B cell (primary cell): ENCODE results near the gene PLCB1. TPM values are rescaled to one million over a fixed set of nuclear protein-coding genes. Genes with fewer than 3 reads are reported as not detected.

Experiments used
- ATAC-seq: fragments of 200-7000 bp; cut with Tn5 transposase; one replicate; pipeline ENCODE4 v1.10.0; 2021; ENCODE audit warnings: low read depth, mild to moderate bottlenecking, moderate number of reproducible peaks, moderate library complexity
- CTCF ChIA-PET: fragments of 350-600 bp; sonication (Branson Sonifier 250); formaldehyde crosslinking; loops from one replicate; lab custom pipeline; 2021; ENCODE audit warnings: antibody characterized with exemption, inconsistent platforms; lab: Charles Lee
- POLR2A ChIA-PET: fragments of 350-600 bp; sonication (Branson Sonifier 250); formaldehyde crosslinking; loops from one replicate; lab custom pipeline; 2021; ENCODE audit warnings: antibody characterized with exemption; lab: Charles Lee
- DNase-seq: peaks from one replicate; pipeline ENCODE4 v3.0.0; 2013
- H2AFZ ChIP-seq: 2 replicates; pipeline ENCODE4 v1.6.1; 2012; ENCODE audit warnings: mild to moderate bottlenecking, low read depth, low read length; ENCODE audit not compliant: insufficient read depth, poor library complexity, severe bottlenecking
- H3K27ac ChIP-seq, 2 donors: 1 replicate in 1 of 2; 2 replicates in 1 of 2; pipeline ENCODE4 v1.5.1; 2012 to 2013; ENCODE audit warnings: low read length in 2 of 2, mild to moderate bottlenecking in 2 of 2, moderate library complexity in 1 of 2
- H3K27me3 ChIP-seq, 4 experiments: fragments of 200-600 bp in 1 of 4; sonication (generic) in 1 of 4; replicated peaks in 1 of 4; 1 replicate in 2 of 4; 2 replicates in 2 of 4; pipeline versions ENCODE4 v1.6.1 to v1.7.0; 2013 to 2016; ENCODE audit warnings: low read length in 3 of 4, mild to moderate bottlenecking in 2 of 4, mixed read lengths in 1 of 4, moderate library complexity in 1 of 4; ENCODE audit not compliant: insufficient read depth in 4 of 4, control insufficient read depth in 3 of 4; ENCODE audit errors: control extremely low read depth in 1 of 4
- H3K36me3 ChIP-seq, 2 experiments: replicated peaks in 1 of 2; 1 replicate in 1 of 2; 2 replicates in 1 of 2; pipeline versions ENCODE4 v1.6.1 to v1.7.1; 2013; ENCODE audit warnings: low read length in 1 of 2; ENCODE audit not compliant: insufficient read depth in 2 of 2, control insufficient read depth in 1 of 2; ENCODE audit errors: control extremely low read depth in 1 of 2, extremely low read depth in 1 of 2
- H3K4me1 ChIP-seq, 2 donors: fragments of 200-600 bp in 1 of 2; sonication (generic) in 1 of 2; 1 replicate in 1 of 2; 2 replicates in 1 of 2; pipeline versions ENCODE4 v1.5.1 to v1.6.1; 2013 to 2017; ENCODE audit warnings: low read length in 2 of 2; ENCODE audit not compliant: control insufficient read depth in 2 of 2, insufficient read depth in 2 of 2
- H3K4me2 ChIP-seq: replicated peaks from 2 replicates; pipeline ENCODE3; 2012; ENCODE audit warnings: mild to moderate bottlenecking, low read depth, low read length; ENCODE audit not compliant: poor library complexity, severe bottlenecking
- H3K4me3 ChIP-seq, 5 experiments: fragments of 200-600 bp in 1 of 5; sonication (generic) in 1 of 5; 1 replicate in 3 of 5; 2 replicates in 2 of 5; pipeline versions ENCODE4 v1.5.1 to v1.7.0; 2011 to 2016; ENCODE audit warnings: low read length in 4 of 5, mild to moderate bottlenecking in 4 of 5, low read depth in 2 of 5, control low read depth in 1 of 5, moderate library complexity in 1 of 5; ENCODE audit not compliant: insufficient read depth in 1 of 5; ENCODE audit errors: control extremely low read depth in 1 of 5, extremely low read depth in 1 of 5
- H3K79me2 ChIP-seq: fragments of 200-600 bp; sonication (generic); one replicate; pipeline ENCODE4 v1.6.0; 2016; ENCODE audit warnings: low read length; ENCODE audit not compliant: control insufficient read depth, insufficient read depth
- H3K9ac ChIP-seq: fragments of 200-600 bp; sonication (generic); 2 replicates; pipeline ENCODE4 v1.6.1; 2017; ENCODE audit warnings: mild to moderate bottlenecking, low read length, moderate library complexity
- H3K9me3 ChIP-seq, 3 donors: one replicate each; pipeline versions ENCODE4 v1.6.1 to v1.7.1; 2013; ENCODE audit warnings: low read length in 2 of 3; ENCODE audit not compliant: control insufficient read depth in 2 of 3, insufficient read depth in 1 of 3; ENCODE audit errors: control extremely low read depth in 1 of 3
- H4K20me1 ChIP-seq: 2 replicates; pipeline ENCODE4 v1.6.0; 2012; ENCODE audit warnings: mild to moderate bottlenecking, low read length; ENCODE audit not compliant: insufficient read depth, control insufficient read depth, poor library complexity, severe bottlenecking
- H3K27ac Mint-ChIP-seq: one replicate; pipeline ENCODE4 v1.8.0; 2021; ENCODE audit warnings: mixed read lengths
- H3K27me3 Mint-ChIP-seq: one replicate; pipeline ENCODE4 v1.8.0; 2021; ENCODE audit warnings: mixed read lengths
- H3K4me1 Mint-ChIP-seq: one replicate; pipeline ENCODE4 v1.8.0; 2021; ENCODE audit warnings: mixed read lengths
- H3K4me3 Mint-ChIP-seq: one replicate; pipeline ENCODE4 v1.8.0; 2021; ENCODE audit warnings: mixed read lengths
- H3K9me3 Mint-ChIP-seq: one replicate; pipeline ENCODE4 v1.8.0; 2022; ENCODE audit warnings: mixed read lengths; ENCODE audit not compliant: insufficient read depth
- CTCF ChIP-seq: fragments of 200-600 bp; IDR thresholded peaks from one replicate; pipeline ENCODE4 v1.8.0; 2022; ENCODE audit warnings: antibody characterized with exemption, mild to moderate bottlenecking
- EZH2 ChIP-seq: IDR thresholded peaks from 2 replicates; pipeline ENCODE4 v1.6.1; 2012; ENCODE audit warnings: borderline replicate concordance, low read depth, mild to moderate bottlenecking, moderate library complexity, low read length; ENCODE audit not compliant: insufficient read depth, poor library complexity, severe bottlenecking
- WGBS: methylation state at CpG from one replicate; pipeline ENCODE4 v1.1.5; 2013; ENCODE audit warnings: missing lambda C conversion rate; ENCODE audit not compliant: insufficient coverage; 5-methylcytosine and 5-hydroxymethylcytosine counted together
- intact Hi-C: fragments of 100-400 bp; cut with micrococcal nuclease; formaldehyde crosslinking; loops from one replicate; pipeline ENCODE4 v1.10.0; 2022
- polyA plus RNA-seq: library from polyadenylated mRNA; depleted of rRNA; stranded (reverse); fragments of >200 nt; gene quantifications from 2 replicates; pipeline ENCODE4 v1.2.3, GENCODE V29; 2012
- total RNA-seq, 2 donors: library from RNA; stranded (reverse); fragments of 120-200 nt in 1 of 2; gene quantifications; 1 replicate in 1 of 2; 2 replicates in 1 of 2; pipeline versions ENCODE4 v1.2.3 to v1.2.4, GENCODE V29; 2013 to 2022

PLCB1 gene
- total and polyA plus RNA-seq, 2 donors (not counting 1 experiment from before 2014, with no cell fraction given) = 0.18 to 0.47 TPM

- Histone ChIP-seq H4K20me1 (no peaks in the 10 kb centered on the region), H3K4me2 (no peak overlapping the region), H3K4me1 (no peaks in the 10 kb centered on the region), H2AFZ (no peak overlapping the region), H3K27ac (no peak overlapping the region), H3K79me2 (no peaks in the 10 kb centered on the region), H3K9me3 (no peaks in the 10 kb centered on the region), H3K27me3 (no peaks in the 10 kb centered on the region), H3K36me3 (no peaks in the 10 kb centered on the region), H3K4me3 (no peak overlapping the region), H3K9ac (no peak overlapping the region)
- no peak overlapping the region for H3K4me3 Mint-ChIP-seq
- no peak overlapping the region for H3K27ac Mint-ChIP-seq
- H3K9me3 Mint-ChIP-seq = no peaks in the 10 kb centered on the region
- ChIA-PET CTCF (no interaction called here), POLR2A (no interaction called here)
- intact Hi-C loops = no loop called here
- TF ChIP-seq CTCF = no peak
- TF ChIP-seq EZH2 = no peak
- DNase-seq (no peak), ATAC-seq (no peak)
- H3K27me3 Mint-ChIP-seq = no peaks in the 10 kb centered on the region
- WGBS = 81% methylated on average over 2 of the region's 2 CpGs
- no peaks in the 10 kb centered on the region for H3K4me1 Mint-ChIP-seq
These were observed 516.4 kb downstream of the PLCB1 start for GRCh38 chr20:8648466-8648865.

GRCh38 chr20:8652396-8652795, 520.3 kb downstream of the PLCB1 start:
- Histone ChIP-seq H3K27me3 (no peaks in the 10 kb centered on the region), H3K9ac (no peak overlapping the region), H4K20me1 (no peaks in the 10 kb centered on the region), H3K36me3 (no peaks in the 10 kb centered on the region), H3K79me2 (no peaks in the 10 kb centered on the region), H2AFZ (no peak overlapping the region), H3K4me3 (no peak overlapping the region), H3K9me3 (no peaks in the 10 kb centered on the region), H3K27ac (no peak overlapping the region), H3K4me1 (no peaks in the 10 kb centered on the region), H3K4me2 (no peak overlapping the region)
- H3K4me1 Mint-ChIP-seq = no peaks in the 10 kb centered on the region
- TF ChIP-seq EZH2 = no peak
- TF ChIP-seq CTCF = no peak
- ChIA-PET CTCF (interaction anchor here (0.8 kb wide), 1 partner anchor 13 kb away, joined by 3 read pairs; no protein-coding TSS in a partner anchor), POLR2A (no interaction called here)
- WGBS = no CpG with 5 or more reads among the region's 3 CpGs
- ATAC-seq (no peak), DNase-seq (no peak)
- intact Hi-C loops = no loop called here
- no peak overlapping the region for H3K4me3 Mint-ChIP-seq
- H3K27ac Mint-ChIP-seq = no peak overlapping the region
- H3K9me3 Mint-ChIP-seq = no peaks in the 10 kb centered on the region
- H3K27me3 Mint-ChIP-seq = no peaks in the 10 kb centered on the region
